Islet of Langerhans (tissue), 1 donor: ENCODE results near the gene MUC20.
"Not testable (repeated sequence)": the region's sequence is repeated elsewhere in the genome, so short reads cannot be mapped to it uniquely, and the experiment has no call there.

Experiments
- FAIRE-seq: peaks from one replicate; lab custom pipeline; 2011; peaks lifted over from hg19 to GRCh38; lab: Jason Lieb, UNC

Gene MUC20

GRCh38 chr3:195711091-195711812 is 9.5 kb upstream of the MUC20 start:
- not testable (repeated sequence) for FAIRE-seq

GRCh38 chr3:195711813-195712534 is 8.8 kb upstream of the MUC20 start:
- FAIRE-seq = no peak

- not testable (repeated sequence) for FAIRE-seq
Measured at GRCh38 chr3:195712535-195712910, 8.3 kb upstream of the MUC20 start.

GRCh38 chr3:195713150-195713549 is 7.6 kb upstream of the MUC20 start:
- not testable (repeated sequence) for FAIRE-seq

GRCh38 chr3:195714380-195715011 is 6.3 kb upstream of the MUC20 start:
- FAIRE-seq = no peak

- FAIRE-seq = no peak
Measured at GRCh38 chr3:195715134-195715533, 5.6 kb upstream of the MUC20 start.

- no peak for FAIRE-seq
Measured at GRCh38 chr3:195715583-195716266, 5.1 kb upstream of the MUC20 start.

- no peak for FAIRE-seq
Measured at GRCh38 chr3:195717416-195717815, 3.4 kb upstream of the MUC20 start.

GRCh38 chr3:195717852-195718476 is 2.8 kb upstream of the MUC20 start:
- FAIRE-seq = no peak

- no peak for FAIRE-seq
Measured at GRCh38 chr3:195718477-195718984, 2.2 kb upstream of the MUC20 start.

- not testable (repeated sequence) for FAIRE-seq
Measured at GRCh38 chr3:195719514-195720254, 1.1 kb upstream of the MUC20 start.

- not testable (repeated sequence) for FAIRE-seq
Measured at GRCh38 chr3:195722139-195722995, 1.6 kb downstream of the MUC20 start.

- FAIRE-seq = not testable (repeated sequence)
Measured at GRCh38 chr3:195722996-195723345, 2.2 kb downstream of the MUC20 start.

- not testable (repeated sequence) for FAIRE-seq
Measured at GRCh38 chr3:195724363-195724762, 3.6 kb downstream of the MUC20 start.

GRCh38 chr3:195725916-195726740 is 5.3 kb downstream of the MUC20 start:
- not testable (repeated sequence) for FAIRE-seq

- FAIRE-seq = no peak
Measured at GRCh38 chr3:195727606-195728195, 6.9 kb downstream of the MUC20 start.

GRCh38 chr3:195728789-195729188 is 8.0 kb downstream of the MUC20 start:
- FAIRE-seq = not testable (repeated sequence)

- FAIRE-seq = no peak
Measured at GRCh38 chr3:195729476-195730251, 8.9 kb downstream of the MUC20 start.
